ENCODE measurements around the gene VILL.

Gene VILL

DNA sequence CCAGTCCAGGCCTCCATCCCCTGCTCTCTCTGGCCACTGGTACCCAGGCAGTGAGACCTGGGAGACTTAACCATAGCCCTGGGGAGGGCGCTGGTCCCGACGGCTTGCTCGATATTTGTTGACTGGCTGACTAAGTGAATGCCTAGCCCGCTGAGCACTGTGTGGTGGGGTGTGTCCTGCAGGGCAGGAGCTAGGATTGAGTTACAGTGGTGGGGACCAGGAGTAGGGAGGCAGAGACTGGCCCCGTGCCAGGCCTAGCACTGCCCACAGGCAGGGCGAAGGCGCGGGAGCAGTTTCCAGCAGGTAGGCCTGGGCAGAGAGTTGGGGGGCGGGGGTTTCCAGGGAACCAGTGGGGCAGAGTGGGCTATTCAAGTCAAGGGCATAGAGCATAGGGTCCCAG is at the start of gene VILL:
Gene VILL (plus strand): TSS at position 260 of the 400 bp plus-strand sequence. CDS start 2,887 bp downstream, outside the sequence.
- DNase-seq: no peak

DNA sequence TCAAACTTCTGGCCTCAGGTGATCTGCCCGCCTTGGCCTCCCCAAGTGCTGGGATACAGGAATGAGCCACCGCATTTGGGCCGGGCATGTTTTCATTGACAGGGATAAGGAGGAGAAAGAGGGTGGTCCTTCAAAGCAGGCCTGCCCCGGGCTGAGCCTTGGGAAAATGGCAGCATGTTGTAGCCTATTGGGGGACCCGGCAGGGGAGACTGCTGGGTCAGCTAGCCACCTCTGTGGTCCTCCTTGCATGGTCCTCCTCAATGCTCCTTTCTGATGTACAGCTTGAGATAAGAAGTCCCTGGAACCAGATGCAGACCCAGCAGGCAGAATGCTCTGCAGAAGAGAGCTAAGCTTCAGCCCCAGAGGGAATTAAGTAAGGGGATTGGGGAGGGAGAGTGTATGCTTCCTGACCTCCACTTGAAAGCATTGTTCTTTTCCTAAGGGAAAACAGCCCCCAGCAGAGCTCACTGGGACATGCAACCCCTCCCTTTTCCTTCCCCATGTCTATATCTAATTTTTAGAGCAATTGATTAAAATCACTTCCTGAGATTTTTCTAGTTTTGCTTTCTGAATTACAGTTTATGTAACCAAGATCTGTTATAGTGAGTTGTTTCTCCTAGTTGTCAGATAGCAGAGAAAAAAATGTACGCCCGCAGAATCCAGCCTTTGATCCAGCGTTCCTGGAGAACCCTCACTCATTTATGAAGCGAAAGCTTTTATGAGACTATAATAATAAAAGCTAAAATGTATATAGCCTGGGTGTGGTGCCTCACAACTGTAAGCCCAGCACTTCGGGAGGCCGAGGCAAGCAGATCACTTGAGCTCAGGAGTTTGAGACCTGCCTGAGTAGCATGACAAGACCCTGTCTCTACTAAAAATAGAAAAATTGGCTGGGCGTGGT is 48.7 kb upstream of the VILL start:
- DNase-seq: no peak

DNA sequence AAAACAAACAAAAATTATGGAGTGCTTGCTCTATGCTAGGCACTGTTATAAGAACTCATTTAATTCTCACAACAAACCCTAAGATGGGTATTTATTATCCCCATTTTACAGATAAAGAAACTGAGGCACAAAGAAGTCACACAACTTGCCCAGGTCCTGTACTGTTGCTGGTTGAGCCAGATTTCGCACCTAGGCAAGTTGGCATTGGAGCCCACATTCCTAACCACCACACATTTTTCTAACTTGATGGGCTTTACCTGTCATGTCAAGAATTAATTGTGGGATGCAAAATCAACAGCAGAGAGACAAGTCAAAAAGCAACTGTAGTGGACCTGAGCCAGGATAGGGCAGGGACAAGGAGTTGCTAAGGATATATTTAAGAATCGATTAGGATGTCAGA is 47.9 kb upstream of the VILL start:
- no peak for DNase-seq

DNA sequence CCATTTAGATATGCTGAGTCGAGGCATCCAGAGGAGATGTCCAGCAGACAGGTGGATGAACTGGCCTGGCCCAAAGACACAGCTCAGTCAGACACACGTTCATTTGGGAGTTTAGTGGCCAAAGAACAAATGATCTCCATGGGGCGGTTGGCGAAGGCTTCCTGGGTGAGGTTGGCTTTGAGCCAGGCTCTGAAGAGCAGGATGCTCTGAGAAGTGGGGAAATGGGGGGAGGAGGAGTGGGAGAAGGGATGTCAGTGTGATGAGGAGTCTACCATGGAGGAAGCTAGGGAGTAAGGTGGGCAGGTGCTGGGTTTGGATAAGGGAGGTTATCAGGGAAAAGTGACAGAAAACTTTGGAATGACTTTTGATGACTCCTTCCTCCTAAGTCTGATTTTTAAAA is 47.5 kb upstream of the VILL start:
- no peak for DNase-seq

DNA sequence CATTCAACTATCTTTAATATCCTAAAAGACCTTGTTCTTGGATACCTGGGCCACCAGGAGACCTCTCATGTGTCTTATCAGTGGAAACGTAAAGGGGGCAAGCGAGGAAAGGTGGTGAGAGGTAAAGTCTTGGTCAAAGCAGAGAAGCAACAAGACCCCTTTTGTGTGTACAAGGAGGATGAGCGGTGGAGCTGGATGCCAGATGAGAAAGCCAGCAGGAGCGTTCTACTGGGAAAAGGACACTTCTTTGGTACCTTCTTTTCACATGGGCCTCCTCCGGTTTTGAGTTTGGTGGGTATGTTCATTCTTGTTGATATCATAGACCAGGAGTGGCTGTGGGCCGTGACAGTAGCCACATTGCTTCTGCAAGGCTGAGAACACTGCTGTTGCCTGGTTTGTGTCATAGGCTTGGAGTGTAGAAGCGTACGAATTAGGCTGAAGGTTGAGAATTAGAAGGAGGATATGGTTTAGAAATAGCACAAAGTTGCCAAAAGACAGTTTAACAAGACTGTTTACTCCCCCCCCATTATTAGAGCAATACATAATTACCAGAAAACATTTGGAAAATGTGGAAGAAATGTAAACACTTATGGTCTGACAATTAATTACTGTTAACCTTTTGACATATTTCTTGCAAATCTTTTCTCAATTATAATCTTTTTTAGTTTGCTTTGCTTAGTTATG is 46.8 kb upstream of the VILL start:
- no peak for DNase-seq

DNA sequence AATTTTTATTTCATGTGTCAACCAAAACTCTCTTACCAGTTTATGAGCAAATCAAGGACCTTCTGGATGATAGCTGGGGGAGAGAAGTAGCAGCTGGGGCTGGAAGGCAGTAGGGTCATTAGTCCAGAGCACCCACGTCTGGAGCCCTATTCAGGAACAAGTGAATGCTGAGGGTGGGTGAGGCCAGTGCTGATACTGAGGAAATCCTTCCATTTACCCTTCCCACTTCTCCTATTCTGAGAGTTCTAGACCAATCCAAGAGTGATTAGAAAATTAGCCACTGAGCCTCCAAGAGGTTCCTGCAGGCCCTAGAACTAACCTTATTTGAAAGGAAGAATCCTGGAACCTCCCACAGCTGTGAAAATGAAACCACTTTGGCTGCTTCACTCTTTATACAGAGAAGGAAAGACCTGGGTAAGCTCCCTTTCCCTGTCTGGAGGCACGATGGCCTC is 46.2 kb upstream of the VILL start:
- DNase-seq: no peak

DNA sequence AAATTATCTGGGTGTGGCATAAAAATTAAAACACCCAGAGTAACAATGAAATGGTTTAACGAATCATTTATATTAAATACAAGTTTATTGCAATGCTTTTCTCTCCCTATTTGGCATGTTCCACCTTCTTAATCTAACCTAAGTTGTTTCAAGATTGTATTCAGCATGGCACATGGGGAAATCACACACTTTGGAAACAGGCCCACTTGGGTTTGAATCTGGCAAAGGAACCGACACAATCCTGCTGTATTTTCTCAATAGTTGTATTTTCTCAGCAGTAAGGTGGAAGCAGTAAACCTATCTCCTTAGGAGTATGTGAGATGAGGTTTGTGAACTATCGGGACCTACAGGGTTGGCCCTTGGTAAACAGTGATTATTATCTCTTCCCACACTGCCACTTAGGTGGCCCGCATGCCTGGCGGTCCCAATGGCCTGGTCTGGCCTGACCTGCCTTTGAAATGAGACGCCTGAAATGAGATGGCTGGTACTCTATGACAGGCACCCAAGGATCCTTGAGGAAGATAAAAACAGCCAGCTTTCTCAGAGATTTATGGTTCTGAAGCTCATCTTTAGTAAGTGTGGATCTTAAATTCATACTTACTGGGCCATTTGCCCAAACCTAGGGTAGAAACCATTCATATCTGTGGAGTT is 45.3 kb upstream of the VILL start:
- no peak for DNase-seq

DNA sequence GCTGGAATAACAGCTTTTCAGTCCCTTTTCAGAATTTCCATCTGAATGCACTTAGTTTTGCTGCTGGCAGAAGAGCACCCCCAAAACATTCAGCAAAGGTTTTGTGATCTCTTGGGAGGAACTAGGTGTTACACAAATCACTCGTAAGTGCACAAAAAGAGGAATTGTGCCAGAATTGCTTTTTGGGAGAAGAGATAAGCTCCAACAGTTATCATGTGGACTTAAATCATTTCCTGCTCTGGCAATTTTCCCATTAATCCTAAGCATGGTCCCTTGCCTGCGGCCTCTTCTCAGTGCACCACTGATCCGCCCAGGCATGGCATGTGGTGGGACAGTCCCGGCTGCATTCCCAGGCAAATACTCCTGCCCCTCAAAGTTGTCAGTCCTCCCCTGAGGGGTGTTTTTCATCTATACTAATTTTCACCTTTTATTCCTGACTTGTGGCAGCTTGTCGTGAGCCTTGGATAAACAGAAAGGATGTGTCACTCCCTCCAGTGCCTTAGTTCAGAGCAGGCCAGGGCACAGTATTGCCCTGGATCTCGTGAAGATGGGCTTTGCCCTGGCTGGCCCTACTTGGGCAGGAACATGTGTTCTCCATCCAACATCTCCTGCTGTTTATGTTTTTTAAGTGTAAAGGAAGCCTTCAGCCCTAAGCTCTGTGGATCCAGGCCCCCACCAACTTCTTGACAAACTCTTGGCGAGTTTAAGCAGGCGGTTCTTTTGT is 44.6 kb upstream of the VILL start:
- DNase-seq: peak; percentile 61

DNA sequence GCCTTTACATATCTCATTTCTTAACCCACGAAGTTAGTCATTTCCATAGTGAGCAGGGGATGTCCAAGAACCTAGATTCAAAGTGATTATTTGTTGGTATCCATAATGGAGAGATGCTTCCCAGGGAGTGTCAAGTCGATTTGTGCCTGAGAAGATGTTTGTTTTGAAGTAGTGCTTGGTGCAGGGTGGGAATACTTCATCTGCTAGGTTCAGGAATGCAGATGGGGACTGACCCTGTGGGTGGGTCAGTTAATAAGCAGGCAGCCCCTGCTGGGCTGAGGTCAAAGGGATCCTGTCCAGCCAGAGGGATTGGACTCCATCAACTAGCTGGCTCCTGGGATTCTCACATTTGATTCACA is 44.1 kb upstream of the VILL start:
- DNase-seq: no peak

DNA sequence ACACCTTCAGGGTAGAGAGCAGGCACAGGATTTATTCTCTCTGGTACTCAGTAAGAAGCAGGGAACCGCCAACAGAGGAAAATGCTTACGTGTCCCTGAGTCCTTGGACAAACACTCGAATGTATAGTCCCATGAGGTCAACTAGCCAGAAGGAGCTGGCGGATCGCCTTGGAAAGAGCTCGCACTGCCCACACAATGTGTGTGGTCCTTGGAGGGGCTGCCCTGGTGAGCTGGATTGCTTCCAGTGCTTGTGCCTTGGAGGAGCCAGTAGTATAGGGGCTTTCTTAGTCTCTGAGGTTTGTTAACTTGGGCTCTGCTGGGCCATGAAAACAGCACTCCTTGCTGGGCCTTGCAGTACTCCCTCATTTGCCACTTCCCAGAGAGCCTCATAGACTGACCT is 40.7 kb upstream of the VILL start:
- DNase-seq: peak; percentile 47

DNA sequence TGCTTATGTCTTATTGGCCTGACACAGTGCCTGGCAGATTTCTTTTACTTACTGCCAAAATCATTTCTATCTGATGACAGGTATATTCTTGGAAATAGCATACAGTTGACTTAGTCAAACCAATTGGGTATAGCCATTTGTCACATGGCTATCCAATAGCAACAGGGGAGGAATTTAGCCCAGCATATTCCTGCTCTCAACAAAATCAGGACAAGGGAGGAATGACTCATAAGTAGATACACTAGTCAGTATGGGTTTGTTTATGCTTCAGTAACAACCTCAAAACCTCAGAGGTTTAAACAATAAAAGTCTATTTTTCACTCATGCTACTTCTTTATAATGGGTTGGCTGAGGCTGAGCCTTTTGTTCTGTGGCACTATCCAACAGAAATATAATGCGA is 38.0 kb upstream of the VILL start:
- peak; percentile 48 for DNase-seq

DNA sequence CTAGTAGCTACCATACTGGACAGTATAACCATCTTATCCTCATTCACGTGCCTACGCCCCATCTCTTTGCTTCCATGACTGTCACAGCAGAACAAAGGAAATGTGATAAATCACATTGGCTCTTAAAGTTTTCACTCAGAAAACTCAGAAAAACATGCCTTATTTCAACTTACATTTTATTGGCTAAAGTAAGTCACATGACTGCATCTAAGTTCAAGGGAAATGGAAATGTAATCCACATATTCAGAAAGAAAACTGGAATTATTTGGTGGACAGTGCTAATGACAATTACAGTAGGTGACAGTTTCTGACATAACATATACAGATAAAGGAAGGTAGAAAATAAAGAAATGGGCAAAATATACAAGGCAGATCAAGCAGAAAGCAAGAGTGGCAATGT is 37.4 kb upstream of the VILL start:
- DNase-seq: no peak

DNA sequence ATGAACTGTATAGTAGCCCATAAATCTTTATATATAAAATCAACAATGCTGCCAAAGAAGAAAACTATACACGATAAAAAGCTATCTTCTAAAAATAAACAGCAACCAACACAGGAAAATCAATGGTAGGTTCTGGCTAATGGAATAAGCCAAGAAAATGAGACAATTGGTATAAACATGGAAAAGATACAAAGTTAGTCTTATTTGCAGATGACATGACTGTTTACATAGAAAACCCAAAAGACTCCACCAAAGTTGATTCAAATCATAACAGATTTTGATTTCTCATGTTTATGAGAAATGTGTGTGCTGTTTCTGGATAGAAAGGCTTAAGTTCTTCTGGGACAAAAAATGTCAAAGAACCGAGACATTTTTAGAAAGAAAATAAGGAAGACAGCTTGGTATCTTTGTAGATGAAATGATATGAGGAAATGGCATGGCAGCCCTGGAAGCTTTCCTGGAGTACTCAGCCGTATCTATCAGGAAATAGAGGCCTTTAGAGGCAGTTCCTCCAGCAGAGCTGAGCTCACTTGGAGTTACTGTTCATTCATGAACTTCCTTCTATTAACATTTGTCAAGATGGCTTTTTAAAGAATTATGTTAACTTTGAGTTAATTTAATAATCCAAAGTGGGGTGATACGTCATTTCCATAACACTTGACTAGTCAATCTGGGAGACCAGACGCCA is 36.7 kb upstream of the VILL start:
- DNase-seq: no peak

DNA sequence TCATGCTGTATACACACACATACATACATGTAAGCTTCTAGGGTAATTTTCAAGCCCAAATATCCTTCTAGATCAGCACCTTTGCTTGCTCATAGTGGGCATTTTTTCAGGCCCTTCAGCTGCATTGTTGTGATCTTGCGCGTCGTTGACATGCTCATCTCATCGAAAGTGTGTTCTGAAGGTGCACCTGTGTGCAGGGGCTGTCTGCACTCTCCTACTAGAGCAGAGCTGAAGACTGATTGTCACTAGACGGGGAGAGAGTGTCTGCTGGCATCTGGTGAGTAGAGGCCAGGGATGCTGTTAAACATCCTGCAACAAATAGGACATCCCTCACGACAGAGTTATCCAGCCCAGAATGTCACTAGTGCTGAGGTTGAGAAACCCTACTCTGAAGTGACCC is 35.7 kb upstream of the VILL start:
- DNase-seq: no peak

DNA sequence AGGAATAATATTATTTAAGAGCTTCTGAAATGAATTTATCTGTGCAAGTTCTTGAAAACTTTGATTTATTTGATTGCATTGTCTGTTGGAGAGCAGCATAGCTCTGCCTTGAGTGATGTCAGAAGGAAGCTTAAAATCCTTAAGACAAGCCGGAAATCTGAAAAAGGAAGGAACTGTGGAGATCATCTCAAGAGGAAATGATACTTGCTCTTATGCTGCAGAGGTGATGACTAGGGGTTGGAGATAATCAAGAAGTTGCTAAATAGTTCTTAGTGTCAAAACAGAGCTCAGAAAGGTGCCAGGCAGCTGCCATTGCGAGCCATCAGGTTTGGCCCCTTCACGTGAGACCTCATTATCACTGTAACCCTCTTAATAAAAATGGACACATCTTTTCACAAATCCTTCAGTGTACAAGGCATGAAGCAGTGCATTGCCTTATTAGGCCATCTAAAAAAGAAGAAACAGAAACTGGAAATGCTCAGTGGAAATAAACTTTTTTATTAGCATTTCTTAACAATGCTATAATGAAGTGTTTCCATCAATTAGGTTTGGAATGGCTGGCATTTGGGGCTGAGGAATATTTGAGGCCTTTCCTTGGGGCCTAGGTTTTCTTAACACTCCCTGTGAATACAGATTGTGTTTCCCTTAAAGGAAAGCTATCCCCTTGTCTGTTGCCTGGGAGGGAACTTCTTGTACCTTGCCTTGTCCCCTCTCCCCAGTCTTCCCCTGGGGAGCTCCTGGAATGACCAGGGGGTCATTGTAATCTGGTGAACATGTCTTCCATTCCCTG is 34.5 kb upstream of the VILL start:
- no peak for DNase-seq

DNA sequence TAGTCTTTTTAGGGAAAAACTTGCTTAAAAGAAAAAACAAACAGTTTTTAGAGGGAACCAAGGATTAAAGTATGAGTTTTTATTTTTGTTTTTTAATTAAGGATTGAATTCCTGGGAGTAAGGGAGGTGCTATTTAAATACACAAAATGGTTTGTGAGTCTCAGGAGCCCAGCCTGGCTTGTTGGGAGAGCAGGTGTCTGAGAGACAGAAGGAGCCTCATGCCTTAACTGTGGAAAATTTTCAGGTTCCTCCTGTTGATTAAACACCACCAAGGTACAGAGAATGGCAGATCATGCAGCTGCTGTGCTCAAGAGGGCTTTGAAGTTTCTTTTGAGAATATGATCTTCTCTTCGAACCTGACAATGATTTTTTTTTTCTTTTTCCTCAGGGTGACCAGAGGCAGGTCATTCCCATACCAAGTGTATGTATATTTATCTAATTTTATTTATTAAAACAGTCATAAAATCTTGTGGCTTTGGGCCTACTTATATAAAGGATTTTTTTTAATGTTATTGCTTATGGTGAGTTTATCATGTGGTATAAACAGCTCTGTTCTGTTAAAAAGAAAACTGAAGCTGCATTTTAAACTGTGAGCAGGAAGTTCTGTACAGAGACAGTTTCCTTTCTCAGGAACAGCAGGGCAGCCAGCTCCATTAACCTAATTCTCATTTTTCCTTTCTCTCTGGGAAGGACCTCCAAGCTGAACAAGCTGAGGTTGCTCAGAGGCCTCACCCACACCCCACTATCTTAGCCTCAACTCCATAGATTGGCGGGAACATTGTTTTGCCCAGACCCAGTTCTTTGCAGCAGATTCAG is 33.7 kb upstream of the VILL start:
- no peak for DNase-seq

DNA sequence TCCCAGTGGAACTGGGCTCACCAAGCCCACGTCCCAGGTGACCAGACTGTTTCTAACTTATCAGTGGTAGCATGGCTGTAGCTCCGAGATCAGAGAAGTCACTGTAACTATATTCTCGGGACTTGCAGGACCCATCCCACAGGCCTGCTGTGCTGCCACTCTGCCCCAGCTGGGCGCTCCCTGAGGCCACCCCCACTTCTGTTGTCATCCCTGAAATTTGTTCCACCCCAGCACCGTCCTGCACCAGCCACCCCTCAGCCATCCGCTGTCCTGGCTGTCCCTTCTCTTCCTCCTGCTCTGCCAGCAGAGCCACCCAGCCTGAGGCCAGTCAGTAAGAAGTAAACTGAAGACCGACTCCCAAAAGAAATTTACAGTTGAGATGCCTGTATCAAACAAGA is 33.0 kb upstream of the VILL start:
- DNase-seq: no peak

DNA sequence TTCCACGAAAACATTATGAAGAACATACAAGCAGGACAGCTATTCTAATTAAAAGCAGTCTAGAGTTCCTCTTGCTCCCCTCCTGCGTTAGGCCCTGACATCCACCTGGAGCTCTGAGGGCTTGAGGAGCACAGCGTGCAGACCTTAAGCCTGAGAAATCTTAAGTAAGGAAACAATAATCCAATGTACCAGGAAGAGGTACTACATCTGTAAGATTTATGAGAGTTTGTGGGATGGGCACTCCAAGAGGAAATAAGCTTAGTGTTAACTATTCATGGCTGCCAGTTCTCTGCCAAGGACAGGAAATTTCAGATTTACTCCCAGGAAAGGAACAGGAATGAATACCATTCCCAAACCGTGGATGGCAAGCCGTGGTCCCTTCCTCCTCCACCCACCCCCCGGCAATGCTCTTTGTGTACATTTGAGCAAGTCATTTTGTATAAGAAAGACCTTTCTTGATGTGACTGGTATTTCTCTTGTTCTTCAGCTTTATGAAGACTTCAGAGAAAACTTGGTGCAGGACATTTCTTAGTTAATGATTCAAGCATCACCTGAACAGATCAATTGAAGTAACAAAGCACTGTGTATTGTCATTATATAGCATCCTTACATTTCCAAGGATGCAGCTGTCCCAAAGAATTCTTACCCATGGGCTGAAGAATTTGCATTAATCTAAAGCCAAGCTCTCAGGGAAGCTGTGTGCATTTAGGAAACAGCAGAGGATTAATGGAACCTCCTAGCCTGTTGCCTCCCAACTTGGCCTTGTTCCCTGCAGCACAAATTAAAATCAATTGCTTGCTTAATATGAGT is 28.8 kb upstream of the VILL start:
- DNase-seq: no peak

DNA sequence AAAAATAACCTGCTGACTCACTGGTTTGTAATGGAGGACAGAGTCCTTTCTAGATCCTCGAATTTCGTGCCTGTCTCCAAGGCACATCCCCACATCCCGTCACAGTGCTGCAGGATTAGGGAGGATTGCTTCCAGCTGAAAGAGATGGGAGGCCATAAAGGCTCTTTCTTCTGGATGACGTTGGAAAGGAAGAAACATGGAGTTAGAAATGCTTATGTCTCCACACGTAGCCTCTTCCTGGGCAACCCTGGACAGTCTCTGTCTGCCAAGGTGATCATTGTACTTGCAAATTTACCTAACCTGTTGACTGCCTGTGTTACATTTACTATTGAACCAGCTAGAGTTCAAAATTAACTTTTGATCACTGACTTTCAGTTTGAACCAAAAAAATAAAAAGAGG is 27.6 kb upstream of the VILL start:
- DNase-seq: peak; percentile 63

DNA sequence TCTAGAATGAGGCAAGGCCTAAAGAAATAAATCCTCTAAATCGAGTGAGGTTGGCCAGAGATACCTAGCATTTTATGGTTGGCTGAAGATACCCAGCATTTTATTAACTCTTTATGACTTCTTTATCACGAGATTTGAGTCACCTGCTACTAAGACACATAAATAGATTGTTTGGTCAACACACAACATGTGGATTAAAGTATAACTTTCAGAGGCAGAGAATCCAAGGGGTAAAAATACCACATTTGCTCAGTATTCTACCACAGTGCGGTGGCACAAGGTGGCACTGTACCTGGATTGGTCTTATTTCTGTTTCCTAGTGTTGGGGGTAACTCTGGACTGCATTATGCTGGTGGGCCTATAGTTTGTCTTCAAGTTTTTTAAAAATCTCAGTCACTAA is 27.0 kb upstream of the VILL start:
- DNase-seq: no peak
